ENCODE results near the gene GIN1. TPM values are rescaled to one million over a fixed set of nuclear protein-coding genes. Genes with fewer than 3 reads are reported as not detected.

GIN1 gene
- total and polyA plus RNA-seq, 9 of the 15 experiments (the other 6 are each of a cell fraction or from before 2014, with no cell fraction given) = 2.4 to 9.8 (median 7.8) TPM

GRCh38 chr5:103057208-103058130, 62.5 kb downstream of the GIN1 start (continued):
- TF ChIP-seq JUN (IDR thresholded peaks at IDR 0.05; ENCODE audit: borderline replicate concordance, low read depth, low read length) (no peak; the same call in 1 of the 2 replicates), JUN (CRISPR knock-in tag; IDR thresholded peaks at IDR 0.05; ENCODE audit: borderline replicate concordance) (no peak), CTBP1 (IDR thresholded peaks at IDR 0.05; ENCODE audit: borderline replicate concordance) (peak; percentile 32; the same call in 1 of the 2 replicates), ARHGAP35 (IDR thresholded peaks at IDR 0.05; ENCODE audit: partially characterized antibody) (no peak), NFE2L1 (tag; IDR thresholded peaks at IDR 0.05; ENCODE audit: borderline replicate concordance, low read depth) (peak; percentile 70), ARID3B (CRISPR knock-in tag; IDR thresholded peaks at IDR 0.05; ENCODE audit: borderline replicate concordance) (0 out of 2 replicates have a peak, but pooled peaks have one; percentile 65), EP300 (IDR thresholded peaks at IDR 0.05; ENCODE audit: low read length) (0 out of 2 replicates have a peak, but pooled peaks have one; percentile 28), FOXP1 (CRISPR knock-in tag; IDR thresholded peaks at IDR 0.05) (no peak), RBM14 (IDR thresholded peaks at IDR 0.05; ENCODE audit: borderline replicate concordance, insufficient read depth, low read depth, low read length) (no peak), KAT7 (CRISPR knock-in tag; IDR thresholded peaks at IDR 0.05; ENCODE audit: borderline replicate concordance) (no peak), ZNF507 (tag; conservative IDR thresholded peaks at IDR 0.05) (no peak), RBM15 (IDR thresholded peaks at IDR 0.05; ENCODE audit: insufficient read depth, low read length) (no peak), ZNF146 (CRISPR knock-in tag; IDR thresholded peaks at IDR 0.05; ENCODE audit: unreplicated experiment) (no peak), TFE3 (CRISPR knock-in tag; IDR thresholded peaks at IDR 0.05) (no peak), ZBTB2 (IDR thresholded peaks at IDR 0.05) (no peak), TAF15 (IDR thresholded peaks at IDR 0.05; ENCODE audit: low read depth, low read length) (no peak), SOX6 (IDR thresholded peaks at IDR 0.05) (no peak), ATF6 (CRISPR knock-in tag; IDR thresholded peaks at IDR 0.05) (no peak), NFIX (CRISPR knock-in tag; IDR thresholded peaks at IDR 0.05; ENCODE audit: low read depth) (no peak), ZNF12 (CRISPR knock-in tag; IDR thresholded peaks at IDR 0.05) (no peak), ZNF699 (CRISPR knock-in tag; IDR thresholded peaks at IDR 0.05; ENCODE audit: insufficient replicate concordance) (no peak)
